ENCODE measurements around the gene TRIOBP. TPM values are rescaled to one million over a fixed set of nuclear protein-coding genes. Genes with fewer than 3 reads are reported as not detected.

TRIOBP gene
- total and polyA plus RNA-seq, 7 donors = 51.7 to 140 (median 82.8) TPM

DNA sequence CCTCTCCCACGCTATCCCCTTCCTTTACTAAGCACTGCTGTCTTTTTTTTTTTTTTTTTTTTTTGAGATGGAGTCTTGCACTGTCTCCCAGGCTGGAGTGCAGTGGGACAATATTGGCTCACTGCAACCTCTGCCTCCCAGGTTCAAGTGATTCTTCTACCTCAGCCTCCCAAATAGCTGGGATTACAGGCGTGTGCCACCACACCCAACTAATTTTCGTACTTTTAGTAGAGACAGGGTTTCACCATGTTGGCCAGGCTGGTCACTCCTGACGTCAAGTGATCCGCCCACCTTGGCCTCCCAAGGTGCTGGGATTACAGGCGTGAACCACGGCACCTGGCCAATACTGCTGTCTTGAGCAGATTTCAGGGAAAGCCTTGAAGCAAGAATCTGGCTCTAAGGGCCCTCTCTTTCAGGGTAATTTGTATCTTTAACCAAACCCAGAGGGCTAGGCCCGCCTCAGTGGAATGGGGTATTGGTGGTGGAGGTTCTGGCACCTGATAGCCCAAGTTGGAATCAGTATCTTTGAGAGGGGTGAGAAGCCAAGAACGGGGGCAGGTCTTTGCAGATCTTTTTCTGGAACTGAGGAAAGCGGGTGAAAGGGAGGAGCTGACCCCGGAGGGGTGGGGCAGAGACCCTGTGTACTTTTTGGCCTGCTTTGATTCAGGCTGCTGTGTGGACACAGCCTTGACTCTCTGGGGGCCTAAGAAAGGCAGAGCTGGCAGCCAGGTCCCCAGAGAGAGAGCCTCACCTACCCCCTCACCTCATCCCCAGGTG is 37.0 kb downstream of the TRIOBP start:
- Histone ChIP-seq H3K9me3 (no peaks in the 10 kb centered on the region), H3K4me1 (peaks cover 0 to 2% (median 0%) of the 10 kb centered on the region in 4 donors), H3K27me3 (no peaks in the 10 kb centered on the region), H3K4me3 (no peak overlapping the region), H3K27ac (no peak overlapping the region), H3K36me3 (no peaks in the 10 kb centered on the region)
- 47 to 87% methylated on average over 11 of the region's 11 CpGs for WGBS, 2 donors
- no peak for DNase-seq
- TF ChIP-seq POLR2AphosphoS5 (IDR thresholded peaks at IDR 0.05) (no peak), EP300 (IDR thresholded peaks at IDR 0.05) (no peak), POLR2A (IDR thresholded peaks at IDR 0.05) (no peak), CTCF (IDR thresholded peaks at IDR 0.05) (no peak)
- intact Hi-C loops (cut with DNase I) = no loop called here

GRCh38 chr22:37734402-37734700 is 37.5 kb downstream of the TRIOBP start:
- Histone ChIP-seq H3K4me1 (peaks cover 0 to 7% (median 2%) of the 10 kb centered on the region in 4 donors), H3K27ac (no peak overlapping the region), H3K4me3 (no peak overlapping the region), H3K27me3 (no peaks in the 10 kb centered on the region), H3K36me3 (no peaks in the 10 kb centered on the region), H3K9me3 (no peaks in the 10 kb centered on the region)
- DNase-seq = no peak
- no peak for TF ChIP-seq POLR2AphosphoS5 (IDR thresholded peaks at IDR 0.05)
- TF ChIP-seq POLR2A (IDR thresholded peaks at IDR 0.05) = no peak
- WGBS, 2 donors = 84 to 91% methylated on average over 6 of the region's 6 CpGs
- intact Hi-C loops (cut with DNase I) = no loop called here

GRCh38 chr22:37734964-37735451 is 38.2 kb downstream of the TRIOBP start:
- no peak overlapping the region for H3K4me3 ChIP-seq
- peak; percentile 75 for DNase-seq
- no peaks in the 10 kb centered on the region for H3K36me3 ChIP-seq
- no peak overlapping the region for H3K27ac ChIP-seq
- H3K27me3 ChIP-seq = no peaks in the 10 kb centered on the region
- 54 to 80% methylated on average over 16 of the region's 16 CpGs for whole genome bisulfite sequencing, 2 donors
- intact Hi-C loops (cut with DNase I) = no loop called here
- no peak for TF ChIP-seq EP300 (IDR thresholded peaks at IDR 0.05)
- TF ChIP-seq CTCF (IDR thresholded peaks at IDR 0.05) = peak in 2 of 4 experiments; percentile 15 to 16
- H3K9me3 ChIP-seq = no peaks in the 10 kb centered on the region
- peaks cover 0 to 14% (median 6%) of the 10 kb centered on the region in 4 donors for H3K4me1 ChIP-seq

DNA sequence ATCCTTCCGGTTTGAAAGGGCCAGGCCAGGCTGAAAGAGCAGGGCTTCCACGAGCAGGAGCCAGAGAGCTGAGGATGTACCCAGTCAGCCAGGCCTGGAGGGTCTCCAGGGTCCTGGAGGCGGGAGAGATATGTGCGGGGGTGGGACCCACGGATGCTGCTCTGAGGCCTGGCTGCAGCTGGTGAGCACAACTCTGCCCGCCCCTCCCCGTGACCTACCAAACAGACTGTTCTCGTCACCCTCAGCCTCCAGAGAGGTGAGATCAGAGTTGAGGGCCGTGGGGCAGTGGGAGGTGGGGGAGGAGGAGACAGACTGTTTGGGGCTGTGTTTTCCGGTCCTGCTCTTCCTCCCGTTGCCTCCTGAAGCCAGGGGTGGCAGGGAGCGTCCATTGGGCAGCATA is 42.2 kb downstream of the TRIOBP start:
- H3K27ac ChIP-seq = peak overlapping the region; percentile 38 to 98 (median 72)
- DNase-seq = peak; percentile 93
- WGBS, 2 donors = 69 to 77% methylated on average over 12 of the region's 12 CpGs

More for the DNA sequence above, 42.2 kb downstream of the TRIOBP start:
- Histone ChIP-seq H3K4me1 (peaks cover 0 to 51% (median 41%) of the 10 kb centered on the region in 4 donors), H3K27me3 (no peaks in the 10 kb centered on the region), H3K9me3 (no peaks in the 10 kb centered on the region), H3K4me3 (no peak overlapping the region), H3K36me3 (no peaks in the 10 kb centered on the region)
- TF ChIP-seq POLR2AphosphoS5 (IDR thresholded peaks at IDR 0.05) (peak; percentile 20 to 74 (median 66)), CTCF (IDR thresholded peaks at IDR 0.05) (no peak)
- intact Hi-C loops (cut with DNase I) = no loop called here
